Lower lobe of right lung (tissue), 2 donors: Measurements from ENCODE around the gene RPL27. TPM values are rescaled to one million over a fixed set of nuclear protein-coding genes. Genes with fewer than 3 reads are reported as not detected.
A peak's percentile ranks its signal among the peaks of the same experiment; 100 is the strongest.

Experiments used
- ATAC-seq, 2 donors: fragments of 200-7000 bp; cut with Tn5 transposase; one replicate each; pipeline ENCODE4 v1.9.1; 2020 to 2022; ENCODE audit warnings: mild to moderate bottlenecking in 2 of 2, moderate library complexity in 2 of 2
- DNase-seq: peaks from one replicate; pipeline ENCODE4 v3.0.0-alpha.2; 2020
- H3K27ac ChIP-seq: fragments of 200-600 bp; one replicate; pipeline ENCODE4 v1.8.0; 2022
- H3K27me3 ChIP-seq: fragments of 200-600 bp; one replicate; pipeline ENCODE4 v1.8.0; 2022; ENCODE audit warnings: low read depth
- H3K36me3 ChIP-seq: fragments of 200-600 bp; one replicate; pipeline ENCODE4 v1.8.0; 2022; ENCODE audit warnings: mild to moderate bottlenecking
- H3K4me1 ChIP-seq: fragments of 200-600 bp; one replicate; pipeline ENCODE4 v1.8.0; 2022
- H3K4me3 ChIP-seq: fragments of 200-600 bp; one replicate; pipeline ENCODE4 v1.8.0; 2022; ENCODE audit warnings: mild to moderate bottlenecking
- H3K9me3 ChIP-seq: fragments of 200-600 bp; one replicate; pipeline ENCODE4 v1.8.0; 2022
- CTCF ChIP-seq: fragments of 200-600 bp; IDR thresholded peaks from one replicate; pipeline ENCODE4 v1.8.0; 2022; ENCODE audit warnings: antibody characterized with exemption, mild to moderate bottlenecking
- intact Hi-C: fragments of 100-400 bp; cut with DNase I; formaldehyde crosslinking; loops from one replicate; pipeline ENCODE4 v1.11.0; 2022
- total RNA-seq: library from RNA; stranded (reverse); fragmentation: NEBNext Ultra II Directional; extraction: Animal tissue kit (Norgen Biotek cat#: 25700); gene quantifications from one replicate; pipeline ENCODE4 v1.2.1, GENCODE V29; 2021
- donor health status: DM: no; HTN: yes; CAD: no; lungs with severe emphysema.

The RPL27 gene
- total RNA-seq, 1 donor from 2014 or later = 810 TPM

- peak; percentile 18 to 52 for ATAC-seq
- TF ChIP-seq CTCF = no peak
- Histone ChIP-seq H3K9me3 (no peaks in the 10 kb centered on the region), H3K27ac (peak within 1 kb of the TSS; percentile 91), H3K4me1 (peaks cover 29% of the 10 kb centered on the region), H3K36me3 (peaks cover 5% of the 10 kb centered on the region), H3K27me3 (no peaks in the 10 kb centered on the region), H3K4me3 (peak within 1 kb of the TSS; percentile 95)
- DNase-seq = peak; percentile 54
- intact Hi-C loops = no loop called here
Observed at GRCh38 chr17:42979511-42980273, 18.5 kb upstream of the RPL27 start, which contains the start of gene PTGES3L. Gene PTGES3L (minus strand): TSS chr17:42980080. CDS start chr17:42980053, 27 bp downstream.

GRCh38 chr17:42980274-42980765 lies 17.9 kb upstream of the RPL27 start, which contains the start of gene RUNDC1:
Gene RUNDC1 (plus strand): TSS chr17:42980565. CDS start chr17:42980577, 12 bp downstream.
- ATAC-seq (peak; percentile 95 to 98), DNase-seq (peak; percentile 98)
- peak within 1 kb of the TSS; percentile 95 for H3K4me3 ChIP-seq
- H3K27ac ChIP-seq = peak within 1 kb of the TSS; percentile 91
- TF ChIP-seq CTCF = no peak
- H3K27me3 ChIP-seq = no peaks in the 10 kb centered on the region
- H3K36me3 ChIP-seq = peaks cover 12% of the 10 kb centered on the region
- H3K9me3 ChIP-seq = no peaks in the 10 kb centered on the region
- H3K4me1 ChIP-seq = peaks cover 35% of the 10 kb centered on the region
- intact Hi-C loops = no loop called here

- Histone ChIP-seq H3K27ac (peak overlapping the region; percentile 91), H3K36me3 (peaks cover 15% of the 10 kb centered on the region), H3K4me1 (peaks cover 40% of the 10 kb centered on the region), H3K27me3 (no peaks in the 10 kb centered on the region), H3K9me3 (no peaks in the 10 kb centered on the region), H3K4me3 (peak overlapping the region; percentile 95)
- DNase-seq (peak; percentile 69), ATAC-seq (peak; percentile 85 to 87)
- TF ChIP-seq CTCF = peak; percentile 11
- intact Hi-C loops = no loop called here
Observed at GRCh38 chr17:42980766-42981397, 17.3 kb upstream of the RPL27 start.

- ATAC-seq (no peak), DNase-seq (no peak)
- TF ChIP-seq CTCF = no peak
- peaks cover 40% of the 10 kb centered on the region for H3K4me1 ChIP-seq
- H3K9me3 ChIP-seq = no peaks in the 10 kb centered on the region
- no peak overlapping the region for H3K4me3 ChIP-seq
- H3K27ac ChIP-seq = no peak overlapping the region
- H3K27me3 ChIP-seq = no peaks in the 10 kb centered on the region
- peaks cover 29% of the 10 kb centered on the region for H3K36me3 ChIP-seq
- intact Hi-C loops = no loop called here
Observed at GRCh38 chr17:42982266-42982665, 16.0 kb upstream of the RPL27 start.

GRCh38 chr17:42985225-42985624 lies 13.0 kb upstream of the RPL27 start:
- Histone ChIP-seq H3K9me3 (no peaks in the 10 kb centered on the region), H3K27me3 (no peaks in the 10 kb centered on the region), H3K4me3 (no peak overlapping the region), H3K4me1 (peaks cover 33% of the 10 kb centered on the region), H3K36me3 (peaks cover 59% of the 10 kb centered on the region), H3K27ac (peak overlapping the region; percentile 20)
- no peak for TF ChIP-seq CTCF
- intact Hi-C loops = no loop called here
- DNase-seq (no peak), ATAC-seq (peak in 1 of 2 donors; percentile 52)
